HG03280 (cell line): ENCODE data around the gene ARHGAP15.
A peak's percentile ranks its signal among the peaks of the same experiment; 100 is the strongest.

ENCODE experiments used
- ATAC-seq: cut with Tn5 transposase; IDR thresholded peaks from one replicate; pipeline ENCODE4 v1.9.1; 2021; ENCODE audit warnings: mild to moderate bottlenecking, moderate library complexity; ENCODE audit not compliant: unreplicated experiment

Gene ARHGAP15

GRCh38 chr2:143477714-143478443 is 348.7 kb downstream of the ARHGAP15 start:
- ATAC-seq, result no peak

- no peak for ATAC-seq
Observed at GRCh38 chr2:143480086-143480485, 350.9 kb downstream of the ARHGAP15 start.

- ATAC-seq, result no peak
Observed at GRCh38 chr2:143480601-143481236, 351.5 kb downstream of the ARHGAP15 start.

GRCh38 chr2:143481237-143481623 is 352.0 kb downstream of the ARHGAP15 start:
- ATAC-seq, result no peak

- ATAC-seq, result no peak
Observed at GRCh38 chr2:143481733-143482132, 352.5 kb downstream of the ARHGAP15 start.

- no peak for ATAC-seq
Observed at GRCh38 chr2:143482316-143482715, 353.1 kb downstream of the ARHGAP15 start.

- no peak for ATAC-seq
Observed at GRCh38 chr2:143482771-143483170, 353.6 kb downstream of the ARHGAP15 start.

- ATAC-seq, result no peak
Observed at GRCh38 chr2:143486976-143487375, 357.8 kb downstream of the ARHGAP15 start.

- ATAC-seq, result no peak
Observed at GRCh38 chr2:143489145-143489544, 359.9 kb downstream of the ARHGAP15 start.

GRCh38 chr2:143491131-143491530 is 361.9 kb downstream of the ARHGAP15 start:
- ATAC-seq, result no peak

- ATAC-seq, result no peak
Observed at GRCh38 chr2:143493339-143493738, 364.1 kb downstream of the ARHGAP15 start.

GRCh38 chr2:143497726-143498125 is 368.5 kb downstream of the ARHGAP15 start:
- ATAC-seq, result no peak

GRCh38 chr2:143498496-143498895 is 369.3 kb downstream of the ARHGAP15 start:
- ATAC-seq, result no peak

- ATAC-seq, result no peak
Observed at GRCh38 chr2:143499061-143499460, 369.8 kb downstream of the ARHGAP15 start.

GRCh38 chr2:143501106-143501676 is 372.0 kb downstream of the ARHGAP15 start:
- no peak for ATAC-seq

GRCh38 chr2:143503280-143503679 is 374.1 kb downstream of the ARHGAP15 start:
- ATAC-seq, result no peak

- ATAC-seq, result no peak
Observed at GRCh38 chr2:143504397-143504796, 375.2 kb downstream of the ARHGAP15 start.

GRCh38 chr2:143505542-143505941 is 376.3 kb downstream of the ARHGAP15 start:
- ATAC-seq, result no peak

GRCh38 chr2:143513081-143513480 is 383.9 kb downstream of the ARHGAP15 start:
- ATAC-seq, result peak; percentile 68

- ATAC-seq, result no peak
Observed at GRCh38 chr2:143514413-143514812, 385.2 kb downstream of the ARHGAP15 start.

GRCh38 chr2:143515318-143515717 is 386.1 kb downstream of the ARHGAP15 start:
- no peak for ATAC-seq

- ATAC-seq, result no peak
Observed at GRCh38 chr2:143519521-143519920, 390.3 kb downstream of the ARHGAP15 start.
